GM18508 (cell line): ENCODE results near the gene CHRNA4.
"Not testable (repeated sequence)": the region's sequence is repeated elsewhere in the genome, so short reads cannot be mapped to it uniquely, and the experiment has no call there.

ENCODE experiments used
- ATAC-seq: cut with Tn5 transposase; IDR thresholded peaks from one replicate; pipeline ENCODE4 v1.9.1; 2021; ENCODE audit warnings: moderate number of reproducible peaks; ENCODE audit not compliant: insufficient read depth, unreplicated experiment

Gene CHRNA4

GRCh38 chr20:63339154-63340094 lies 21.7 kb downstream of the CHRNA4 start:
- ATAC-seq: not testable (repeated sequence)

- no peak for ATAC-seq
These were observed 23.2 kb downstream of the CHRNA4 start for GRCh38 chr20:63337786-63338420.

GRCh38 chr20:63336232-63336752 lies 24.9 kb downstream of the CHRNA4 start:
- ATAC-seq: no peak

- no peak for ATAC-seq
These were observed 25.4 kb downstream of the CHRNA4 start for GRCh38 chr20:63335711-63336110.

- not testable (repeated sequence) for ATAC-seq
These were observed 26.1 kb downstream of the CHRNA4 start for GRCh38 chr20:63335060-63335459.

- ATAC-seq: no peak
These were observed 26.8 kb downstream of the CHRNA4 start for GRCh38 chr20:63334356-63334755.

- no peak for ATAC-seq
These were observed 27.8 kb downstream of the CHRNA4 start for GRCh38 chr20:63333241-63333836.

GRCh38 chr20:63332488-63333240 lies 28.5 kb downstream of the CHRNA4 start:
- no peak for ATAC-seq

GRCh38 chr20:63331741-63332400 lies 29.3 kb downstream of the CHRNA4 start:
- no peak for ATAC-seq

GRCh38 chr20:63330940-63331339 lies 30.2 kb downstream of the CHRNA4 start:
- ATAC-seq: no peak

- ATAC-seq: no peak
These were observed 30.9 kb downstream of the CHRNA4 start for GRCh38 chr20:63330084-63330760.

- no peak for ATAC-seq
These were observed 31.6 kb downstream of the CHRNA4 start for GRCh38 chr20:63329331-63330083.

GRCh38 chr20:63328718-63329275 lies 32.4 kb downstream of the CHRNA4 start:
- no peak for ATAC-seq

- no peak for ATAC-seq
These were observed 33.0 kb downstream of the CHRNA4 start for GRCh38 chr20:63328026-63328700.

GRCh38 chr20:63327231-63327745 lies 33.9 kb downstream of the CHRNA4 start:
- no peak for ATAC-seq

- ATAC-seq: no peak
These were observed 34.6 kb downstream of the CHRNA4 start for GRCh38 chr20:63326314-63327230.
